Activated gamma-delta T cell (primary cell): ENCODE data around the gene NXPH3.

ENCODE experiments used
- DNase-seq: peaks from one replicate; lab custom pipeline; 2025; lab: John Stamatoyannopoulos, UW

Gene NXPH3

DNA sequence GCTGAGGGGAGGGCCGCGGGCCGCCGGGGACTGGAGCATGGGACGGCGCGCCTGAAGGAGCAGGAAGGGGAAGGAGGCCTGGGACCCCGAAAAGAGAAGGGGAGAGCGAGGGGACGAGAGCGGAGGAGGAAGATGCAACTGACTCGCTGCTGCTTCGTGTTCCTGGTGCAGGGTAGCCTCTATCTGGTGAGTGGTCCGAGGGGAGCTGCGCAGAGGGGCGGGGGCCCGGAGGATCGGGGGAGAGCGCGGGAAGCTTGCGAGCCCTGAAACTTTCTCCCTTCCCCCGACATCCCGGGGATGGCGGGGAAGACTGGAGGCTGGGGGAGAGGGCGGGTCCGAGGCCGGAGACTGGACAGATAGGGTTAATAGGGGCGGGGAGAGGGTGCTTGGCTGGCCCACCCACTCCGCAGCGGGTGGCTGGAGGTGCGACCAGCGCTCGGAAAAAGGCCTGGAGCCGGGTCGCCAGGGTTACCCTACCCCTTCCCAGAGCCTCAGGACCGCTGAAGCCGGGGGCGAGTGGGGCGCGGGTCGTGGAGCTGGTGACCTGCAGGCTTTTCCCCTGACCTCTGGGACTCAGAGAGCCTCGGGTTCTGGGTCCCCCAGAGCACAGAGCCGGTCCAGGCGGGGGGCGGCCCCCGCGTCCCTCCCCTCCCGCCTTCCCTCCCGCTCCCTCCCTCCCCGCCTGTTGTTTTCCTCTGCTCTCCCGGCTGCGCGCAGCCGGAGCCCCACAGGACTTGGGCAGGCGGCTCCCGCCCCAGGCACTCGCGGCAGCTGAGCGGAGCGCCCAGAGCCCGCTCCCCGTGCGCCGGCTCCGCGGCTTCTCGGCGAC lies 631 bp downstream of the NXPH3 start:
- no peak for DNase-seq

DNA sequence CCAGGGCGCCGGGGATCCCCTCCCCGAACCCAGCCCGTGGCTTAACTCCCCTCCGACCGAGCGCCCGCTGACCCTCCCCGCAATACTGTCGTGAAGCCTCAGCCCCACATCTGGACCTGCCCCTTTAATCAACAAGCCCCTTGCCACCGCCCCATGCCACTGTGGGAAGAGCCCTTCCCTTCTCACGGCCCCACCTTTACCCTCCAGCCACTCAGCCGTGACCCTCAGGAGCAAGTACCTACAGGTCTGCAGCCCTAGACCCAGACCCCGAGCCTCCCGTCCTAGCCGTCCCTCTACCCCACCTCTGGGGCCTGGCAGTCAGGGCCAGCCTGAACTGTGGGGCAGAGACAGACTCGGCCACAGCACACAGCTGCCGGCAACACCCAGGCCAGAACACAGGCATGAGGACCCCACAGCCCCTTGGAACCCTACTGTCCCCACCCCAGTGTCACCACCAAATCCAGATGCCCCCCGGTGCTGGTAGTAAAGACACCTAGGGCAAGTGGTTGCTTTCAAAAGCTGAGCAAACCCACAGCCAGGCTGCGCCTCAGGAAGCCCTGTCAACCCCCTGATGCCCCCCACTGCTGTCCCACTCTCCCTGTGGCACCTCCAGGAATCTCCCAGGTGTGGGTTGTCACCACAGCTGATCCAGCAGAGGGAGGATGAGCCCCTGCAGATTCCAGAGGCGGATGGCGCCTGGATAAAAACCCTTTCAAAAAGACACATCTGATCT lies 1.4 kb downstream of the NXPH3 start:
- no peak for DNase-seq

GRCh38 chr17:49577650-49577934 lies 1.9 kb downstream of the NXPH3 start:
- no peak for DNase-seq

DNA sequence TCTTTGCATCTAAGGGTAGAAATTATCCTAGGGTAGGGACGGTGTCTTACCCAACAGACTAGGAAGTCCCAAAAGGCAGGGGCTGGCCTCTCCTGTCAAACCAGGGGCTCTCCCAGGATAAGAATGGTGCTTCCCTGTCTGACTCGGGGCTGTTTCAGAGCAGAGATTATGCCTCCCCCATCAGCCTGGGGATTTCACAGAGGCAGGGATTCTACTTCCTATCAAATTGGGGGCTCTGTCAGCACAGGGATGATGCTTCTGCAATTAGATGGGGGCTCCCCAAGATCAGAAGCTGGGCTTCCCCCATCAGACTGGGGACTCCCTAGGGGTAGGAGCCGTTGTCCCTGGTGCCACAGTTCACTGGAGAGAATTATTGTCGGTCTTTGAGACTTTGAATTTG lies 2.3 kb downstream of the NXPH3 start:
- DNase-seq = no peak

DNA sequence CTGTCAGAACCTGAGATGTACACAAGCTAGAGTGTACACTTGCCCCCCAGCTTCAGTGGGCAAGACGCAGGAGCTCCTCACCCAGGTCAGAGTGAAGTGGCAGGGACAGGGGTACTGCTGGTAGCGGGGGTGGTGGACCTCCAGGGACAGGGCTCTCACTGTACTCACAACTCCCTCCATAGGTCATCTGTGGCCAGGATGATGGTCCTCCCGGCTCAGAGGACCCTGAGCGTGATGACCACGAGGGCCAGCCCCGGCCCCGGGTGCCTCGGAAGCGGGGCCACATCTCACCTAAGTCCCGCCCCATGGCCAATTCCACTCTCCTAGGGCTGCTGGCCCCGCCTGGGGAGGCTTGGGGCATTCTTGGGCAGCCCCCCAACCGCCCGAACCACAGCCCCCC lies 2.7 kb downstream of the NXPH3 start:
- DNase-seq = no peak

- no peak for DNase-seq
Observed at GRCh38 chr17:49578952-49579500, 3.4 kb downstream of the NXPH3 start.

GRCh38 chr17:49579522-49579921 lies 3.9 kb downstream of the NXPH3 start:
- no peak for DNase-seq

- DNase-seq = no peak
Observed at GRCh38 chr17:49580055-49580721, 4.5 kb downstream of the NXPH3 start.

DNA sequence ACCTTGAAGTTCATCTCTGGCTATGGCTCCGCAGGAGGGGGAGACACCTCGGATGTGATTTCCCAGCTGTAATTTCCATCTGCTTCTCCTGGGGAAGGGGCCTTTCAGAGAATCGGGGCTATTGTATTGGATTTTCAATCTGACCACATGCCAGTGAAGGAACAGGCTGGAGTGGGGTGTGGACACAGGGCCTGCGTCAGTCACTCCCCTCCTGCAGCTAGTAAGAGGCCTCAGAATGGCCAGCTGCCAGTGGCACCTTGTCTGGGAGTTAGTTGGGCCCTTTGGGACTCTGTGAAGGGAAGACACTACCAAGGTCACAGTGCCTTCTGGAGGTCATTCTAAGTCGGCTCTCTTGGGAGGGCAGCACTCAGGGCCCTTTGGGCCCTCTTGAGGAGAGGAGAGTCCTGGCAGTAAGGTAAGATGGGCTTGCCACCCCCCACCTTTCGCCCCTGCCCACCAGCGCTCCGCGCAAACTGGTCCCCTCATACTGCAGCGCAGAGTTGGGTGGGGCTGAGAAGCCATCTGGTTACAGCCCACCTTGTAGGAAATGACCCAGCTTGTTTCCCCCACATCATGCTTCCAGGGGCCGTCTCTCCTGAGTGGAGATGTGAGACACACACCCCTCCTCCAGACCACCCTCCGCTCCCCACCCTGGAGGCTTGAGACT lies 5.4 kb downstream of the NXPH3 start:
- no peak for DNase-seq

DNA sequence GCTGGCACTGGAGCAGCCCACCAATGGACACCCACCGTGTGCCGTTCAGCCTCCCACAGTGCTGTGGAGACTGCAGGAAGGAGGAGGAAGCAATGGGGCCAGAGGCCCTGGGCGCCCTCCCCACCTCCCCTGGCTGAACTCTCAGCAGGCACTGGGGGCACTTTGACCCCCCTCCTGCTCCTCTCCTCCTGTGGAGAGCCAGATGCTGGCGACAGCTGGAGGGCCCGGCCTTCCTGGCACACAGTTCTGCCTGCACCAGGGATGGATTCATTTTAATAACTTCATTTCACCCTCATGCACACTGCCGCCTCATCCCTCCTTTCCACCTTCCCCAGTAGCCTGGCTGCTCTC lies 6.0 kb downstream of the NXPH3 start:
- no peak for DNase-seq

DNA sequence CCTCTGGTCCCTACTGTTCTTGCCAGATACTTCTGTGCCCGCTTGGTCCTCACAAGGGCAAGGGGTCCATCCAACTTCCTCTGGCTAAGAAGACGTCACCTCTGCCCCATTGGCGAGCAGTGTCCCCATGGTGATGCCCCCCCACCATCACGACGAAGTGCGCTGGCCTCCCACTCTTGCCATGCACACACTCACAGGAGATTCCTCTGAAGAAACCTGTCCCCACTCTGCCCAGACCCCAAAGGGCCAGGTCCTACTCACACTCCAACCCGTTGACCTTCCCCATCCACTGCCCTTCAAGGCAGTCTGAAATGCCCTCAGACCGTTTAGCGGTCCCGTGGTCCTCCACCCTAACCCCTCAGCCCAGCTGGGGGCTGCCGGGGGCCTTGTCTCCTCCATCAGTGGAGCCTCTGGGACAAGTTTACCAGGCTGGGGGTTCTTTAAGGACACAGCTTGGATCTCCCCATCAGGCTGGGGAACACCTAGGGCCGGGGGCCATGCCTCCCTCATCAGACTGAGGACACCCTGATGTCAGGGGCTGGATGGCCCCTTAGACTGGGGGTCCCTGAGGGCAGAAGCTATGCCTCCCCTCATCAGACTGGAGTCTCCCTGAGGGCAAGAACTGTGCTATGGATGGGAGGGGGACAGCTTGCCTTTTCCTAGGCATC lies 6.5 kb downstream of the NXPH3 start:
- no peak for DNase-seq

DNA sequence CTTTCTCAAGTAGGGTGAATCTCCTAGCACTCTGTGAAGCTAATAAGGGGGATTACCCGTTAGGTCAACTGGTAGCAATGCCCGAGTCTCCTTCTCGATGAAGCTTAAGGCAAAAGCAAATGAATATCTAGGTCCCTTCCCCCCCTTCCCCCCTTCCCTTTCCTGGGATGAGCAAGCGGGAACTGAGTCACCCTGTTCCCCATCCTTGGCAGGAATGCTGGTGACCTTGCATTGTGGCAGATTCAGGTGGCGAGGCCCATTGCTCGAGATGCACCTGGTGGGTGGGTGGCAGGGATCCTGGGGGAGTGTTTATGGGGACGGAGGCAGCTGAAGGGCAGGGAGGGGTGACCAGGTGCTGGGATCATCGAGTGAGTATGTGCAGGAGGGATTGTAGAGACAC lies 7.1 kb downstream of the NXPH3 start:
- no peak for DNase-seq

DNA sequence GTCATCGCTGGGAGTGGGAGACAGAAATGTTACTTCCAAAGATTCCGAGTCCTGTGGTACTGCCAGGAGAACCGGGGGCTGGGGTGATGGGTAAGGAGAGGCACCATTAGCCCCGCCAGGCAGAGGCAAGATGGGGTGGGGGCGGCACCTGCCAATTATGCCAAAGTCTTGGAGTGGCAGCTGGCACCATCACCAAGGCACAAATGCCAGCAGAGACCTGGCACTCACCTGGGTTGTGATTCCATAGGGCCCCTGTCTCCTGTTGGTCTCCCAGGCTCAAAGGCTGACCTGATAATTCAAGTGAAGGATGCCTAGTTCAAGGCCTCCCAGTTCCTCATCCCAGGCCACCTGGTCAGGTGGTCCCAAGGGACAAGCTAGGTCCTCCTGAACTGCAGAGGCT lies 7.6 kb downstream of the NXPH3 start:
- DNase-seq = no peak

DNA sequence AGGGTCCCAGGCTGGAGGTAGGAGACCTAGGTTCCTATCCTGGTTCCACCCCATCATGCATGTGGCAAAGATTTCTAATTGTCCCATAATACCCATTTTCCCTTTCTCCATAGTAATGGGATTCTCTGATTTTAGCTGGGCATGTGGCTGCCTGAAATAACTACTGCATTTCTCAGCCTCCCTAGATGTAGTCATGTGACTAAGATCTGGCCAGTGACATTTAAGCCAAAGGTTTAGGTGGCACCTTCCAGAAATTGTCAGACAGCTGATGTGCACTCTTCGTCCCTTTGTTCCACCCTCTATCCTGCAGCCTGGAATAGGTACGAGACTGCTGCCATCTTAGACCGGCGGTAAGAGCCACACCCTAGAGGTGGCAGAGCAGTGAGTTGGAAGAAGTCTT lies 8.2 kb downstream of the NXPH3 start:
- DNase-seq = no peak

- no peak for DNase-seq
Observed at GRCh38 chr17:49585422-49586027, 9.9 kb downstream of the NXPH3 start.

DNA sequence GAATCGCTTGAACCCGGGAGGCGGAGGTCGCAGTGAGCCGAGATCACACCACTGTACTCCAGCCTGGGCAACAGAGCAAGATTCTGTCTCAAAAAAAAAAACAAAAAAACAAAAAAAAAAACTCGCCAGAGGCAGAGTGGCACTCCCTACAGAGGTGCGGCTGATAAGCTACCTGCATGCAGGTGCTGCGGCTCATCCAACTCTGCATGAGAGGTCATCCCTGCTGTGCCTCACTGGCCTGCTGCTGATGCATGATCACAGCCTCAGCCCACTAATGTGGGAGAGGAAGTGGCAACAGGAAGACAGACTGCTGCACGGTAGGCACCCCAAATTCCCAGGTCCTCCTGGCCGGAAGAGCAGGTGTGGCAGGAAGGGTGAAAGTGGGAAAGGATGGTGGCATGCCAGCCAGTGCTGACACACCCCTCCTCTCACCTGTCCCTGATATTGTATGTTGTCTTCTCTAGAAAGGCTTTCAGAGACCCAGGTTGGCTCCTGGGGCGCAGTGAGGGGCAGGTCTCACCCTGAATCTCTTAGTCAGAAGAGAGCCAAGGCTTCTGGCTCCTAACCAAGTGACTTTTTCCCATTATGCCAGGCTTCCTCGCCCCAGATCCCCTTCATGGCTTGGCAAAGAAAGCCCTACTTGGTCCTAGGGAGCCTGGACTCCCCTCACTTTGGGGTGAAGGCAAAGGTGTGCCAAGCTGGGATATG lies 11.8 kb downstream of the NXPH3 start:
- DNase-seq = no peak

DNA sequence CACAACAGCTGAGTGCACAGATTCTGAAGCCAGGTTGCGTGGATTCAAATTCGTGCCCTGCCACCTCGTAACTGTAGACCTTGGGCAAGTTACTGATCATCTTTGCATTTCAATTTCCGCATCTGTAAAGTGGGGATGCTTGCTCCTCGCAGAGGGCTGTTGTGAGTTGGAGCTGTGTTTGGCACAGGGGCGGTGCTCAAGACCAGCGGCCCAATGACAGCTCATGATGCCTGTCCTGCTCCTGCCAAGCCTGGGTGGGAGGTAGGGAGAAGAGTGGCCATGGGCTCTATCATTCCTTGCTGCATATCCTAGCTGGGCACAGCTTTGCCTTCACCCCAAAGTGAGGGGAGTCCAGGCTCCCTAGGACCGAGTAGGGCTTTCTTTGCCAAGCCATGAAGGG lies 12.6 kb downstream of the NXPH3 start:
- no peak for DNase-seq

DNA sequence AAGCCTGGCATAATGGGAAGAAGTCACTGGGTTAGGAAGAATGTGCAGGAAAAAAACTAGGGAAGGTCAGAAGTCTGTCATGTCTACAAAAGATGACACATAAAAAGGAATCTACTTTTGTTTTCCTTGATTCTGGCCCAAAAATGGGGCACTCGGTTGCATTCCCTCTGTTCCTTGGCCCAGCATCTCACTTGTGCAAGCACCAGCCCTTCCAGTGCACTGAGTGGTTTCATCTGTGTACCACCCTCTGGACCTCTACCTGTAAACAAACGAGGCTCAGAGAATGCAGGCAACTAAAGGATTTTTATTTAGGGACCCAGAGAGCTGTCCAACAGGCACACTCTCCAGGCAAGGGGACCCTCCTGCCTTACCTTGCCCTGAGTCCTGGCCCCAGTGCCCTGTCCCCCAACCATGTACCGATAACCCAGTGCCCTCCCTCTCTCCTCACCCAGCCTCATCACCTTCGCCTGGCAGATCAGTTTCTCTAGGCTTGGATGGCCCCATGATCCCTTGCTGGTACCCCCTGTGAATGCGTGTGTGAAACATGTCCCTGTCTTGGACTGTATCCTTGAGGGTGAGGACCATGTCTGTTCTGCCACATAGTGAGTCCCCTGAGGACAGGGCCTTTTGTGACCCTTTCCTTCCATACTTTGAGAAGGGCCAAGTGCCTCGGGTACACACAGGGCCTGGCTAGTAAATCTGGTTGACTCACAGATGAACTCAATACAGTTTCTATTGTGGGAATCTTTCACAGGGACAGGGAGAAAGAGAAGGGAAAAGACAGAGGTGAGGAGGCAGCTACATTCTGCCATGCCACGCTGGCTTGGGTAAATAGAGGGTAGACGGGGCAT lies 13.3 kb downstream of the NXPH3 start:
- no peak for DNase-seq

DNA sequence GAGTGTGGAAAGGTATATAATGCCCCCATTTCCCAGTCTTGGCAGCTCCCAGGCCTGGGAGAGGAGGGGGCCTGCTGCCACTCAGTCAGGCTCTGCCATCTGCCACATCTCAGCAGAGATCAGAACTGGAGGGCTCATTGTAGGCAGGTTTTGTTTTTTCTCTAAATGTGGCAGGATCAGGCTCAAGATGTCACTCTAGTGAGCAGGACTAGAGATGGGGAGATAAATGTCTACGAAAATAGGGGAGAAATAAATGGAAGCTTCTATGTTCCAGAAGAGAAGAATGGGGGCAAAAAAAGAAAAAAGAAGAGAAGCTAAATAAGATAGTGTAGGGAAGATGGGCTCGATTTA lies 13.9 kb downstream of the NXPH3 start:
- no peak for DNase-seq

DNA sequence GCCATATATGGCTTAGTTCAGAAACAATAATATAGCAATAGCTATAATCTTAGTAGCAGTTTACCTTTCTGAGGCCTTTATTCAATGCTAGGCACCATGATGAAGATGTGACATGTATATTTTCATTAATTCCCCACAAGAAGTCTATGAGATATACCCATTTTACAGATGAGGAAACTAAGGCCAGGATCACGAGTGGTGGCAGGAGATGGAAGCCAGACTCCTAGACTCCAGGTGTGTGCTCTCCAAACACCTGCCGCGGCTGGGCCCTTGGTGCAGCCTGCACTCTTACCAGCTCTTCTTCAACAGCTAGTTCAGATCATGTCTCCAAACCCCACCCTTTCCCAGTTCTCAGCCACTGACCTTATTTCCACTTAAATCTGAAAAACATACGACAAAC lies 15.2 kb downstream of the NXPH3 start:
- DNase-seq = no peak
